C4-2B (cell line): ENCODE data around the gene SMG6.

ENCODE experiments used
- CTCF ChIP-seq: fragments of 450-650 bp; conservative IDR thresholded peaks from 2 replicates; pipeline ENCODE4 v1.5.1; 2017; ENCODE audit warnings: mild to moderate bottlenecking
- ZFX ChIP-seq: fragments of 450-650 bp; IDR thresholded peaks from 2 replicates; pipeline ENCODE4 v1.6.1; 2017

- TF ChIP-seq CTCF (no peak), ZFX (no peak)
Measured at GRCh38 chr17:2299136-2299535, 4.4 kb downstream of the SMG6 start.
